HEK293T (cell line): ENCODE measurements around the gene DPP4.

Source experiments
- CTBP1 ChIP-seq: fragments of 450-650 bp; IDR thresholded peaks from 2 replicates; pipeline ENCODE4 v1.6.1; 2016; ENCODE audit warnings: borderline replicate concordance
- FOXM1 ChIP-seq: fragments of 450-650 bp; IDR thresholded peaks from 2 replicates; pipeline ENCODE4 v1.6.1; 2017; ENCODE audit warnings: mild to moderate bottlenecking, borderline replicate concordance

DNA sequence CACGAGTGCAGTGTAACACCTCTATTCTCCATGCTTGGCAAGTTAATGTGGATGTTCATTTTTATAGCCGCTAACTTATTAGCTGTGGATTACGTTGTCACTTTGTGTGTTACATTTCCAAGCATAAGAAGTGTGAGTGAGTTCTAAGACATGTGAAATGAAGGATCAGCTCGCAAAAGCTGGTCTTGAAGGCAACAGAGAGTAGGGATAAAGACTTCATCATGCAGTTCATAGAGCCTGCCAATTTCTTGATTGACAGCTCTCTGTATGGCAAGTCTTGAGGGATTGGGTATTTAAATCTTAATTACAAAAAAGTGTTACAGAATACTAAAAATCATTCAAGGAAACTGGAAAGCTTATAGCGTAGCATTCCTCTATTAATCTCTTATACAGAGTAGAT is 25.8 kb upstream of the DPP4 start:
- TF ChIP-seq CTBP1 (no peak), FOXM1 (no peak)
